GM23338 (cell line): ENCODE measurements around the gene TESK2. TPM values are rescaled to one million over a fixed set of nuclear protein-coding genes. Genes with fewer than 3 reads are reported as not detected.

Experiments used
- ATAC-seq: fragments of 200-7000 bp; cut with Tn5 transposase; 3 replicates; pipeline ENCODE4 v1.9.1; 2020
- DNase-seq: peaks from one replicate; pipeline ENCODE4 v3.0.0-alpha.2; 2015; ENCODE audit warnings: low spot score
- H2AFZ ChIP-seq: fragments of 200-600 bp; sonication (generic); 2 replicates; pipeline ENCODE4 v1.8.0; 2016; ENCODE audit warnings: antibody characterized with exemption, mild to moderate bottlenecking, moderate library complexity
- H3F3A ChIP-seq: fragments of 200-600 bp; sonication (generic); replicated peaks from 2 replicates; pipeline ENCODE4 v1.8.0; 2017; ENCODE audit warnings: antibody characterized with exemption, mixed run types, low read depth
- H3K27ac ChIP-seq: fragments of 200-600 bp; sonication (generic); 2 replicates; pipeline ENCODE4 v1.6.1; 2016; ENCODE audit warnings: low read depth
- H3K27me3 ChIP-seq: fragments of 200-600 bp; sonication (generic); 2 replicates; pipeline ENCODE4 v1.8.0; 2016; ENCODE audit warnings: mild to moderate bottlenecking, mixed run types, moderate library complexity; ENCODE audit not compliant: insufficient read depth
- H3K36me3 ChIP-seq: fragments of 200-600 bp; sonication (generic); 2 replicates; pipeline ENCODE4 v1.8.0; 2016; ENCODE audit warnings: mild to moderate bottlenecking; ENCODE audit not compliant: insufficient read depth
- H3K4me1 ChIP-seq: fragments of 200-600 bp; sonication (generic); 2 replicates; pipeline ENCODE4 v1.8.0; 2016; ENCODE audit warnings: mild to moderate bottlenecking, moderate library complexity; ENCODE audit not compliant: insufficient read depth
- H3K4me2 ChIP-seq: fragments of 200-600 bp; sonication (generic); 2 replicates; pipeline ENCODE4 v1.7.1; 2017; ENCODE audit warnings: mixed run types
- H3K4me3 ChIP-seq: fragments of 200-600 bp; sonication (generic); 2 replicates; pipeline ENCODE4 v1.6.1; 2016; ENCODE audit warnings: mixed run types
- H3K79me2 ChIP-seq: fragments of 200-600 bp; sonication (generic); replicated peaks from 2 replicates; pipeline ENCODE4 v1.8.0; 2017; ENCODE audit warnings: mild to moderate bottlenecking; ENCODE audit not compliant: insufficient read depth
- H3K9me2 ChIP-seq: fragments of 200-600 bp; sonication (generic); 2 replicates; pipeline ENCODE4 v1.8.0; 2017; ENCODE audit not compliant: insufficient read depth
- H4K20me1 ChIP-seq: fragments of 200-600 bp; sonication (generic); replicated peaks from 2 replicates; pipeline ENCODE4 v1.8.0; 2017; ENCODE audit warnings: mild to moderate bottlenecking; ENCODE audit not compliant: insufficient read depth
- H3K27ac Mint-ChIP-seq: 2 replicates; pipeline ENCODE4 v1.8.0; 2020; ENCODE audit warnings: inconsistent platforms, mild to moderate bottlenecking, moderate library complexity, mixed read lengths
- H3K27me3 Mint-ChIP-seq: 3 replicates; pipeline ENCODE4 v1.8.0; 2022; ENCODE audit warnings: low read depth, mild to moderate bottlenecking, moderate library complexity, mixed read lengths, inconsistent platforms; ENCODE audit not compliant: insufficient read depth, poor library complexity
- H3K36me3 Mint-ChIP-seq: 3 replicates; pipeline ENCODE4 v1.8.0; 2021; ENCODE audit warnings: low read depth, mild to moderate bottlenecking, inconsistent platforms, moderate library complexity, mixed read lengths
- H3K4me1 Mint-ChIP-seq: 3 replicates; pipeline ENCODE4 v1.8.0; 2020; ENCODE audit warnings: mild to moderate bottlenecking, inconsistent platforms, mixed read lengths
- H3K4me3 Mint-ChIP-seq: 3 replicates; pipeline ENCODE4 v1.8.0; 2021; ENCODE audit warnings: moderate library complexity, mild to moderate bottlenecking, inconsistent platforms, mixed read lengths
- H3K9me3 Mint-ChIP-seq: 3 replicates; pipeline ENCODE4 v1.8.0; 2020; ENCODE audit warnings: moderate library complexity, mild to moderate bottlenecking, inconsistent platforms, mixed read lengths
- CREB1 ChIP-seq: fragments of 250-450 bp; sonication (Bioruptor Pico); IDR thresholded peaks from 2 replicates; pipeline ENCODE4 v1.5.0; 2020; ENCODE audit warnings: low read depth, mild to moderate bottlenecking, moderate library complexity
- CTCF ChIP-seq, 2 experiments: fragments of 200-600 bp in 1 of 2; sonication (generic) in 1 of 2; conservative IDR thresholded peaks; 2 replicates each; pipeline versions ENCODE4 v1.5.1 to v1.6.1; 2016 to 2017; ENCODE audit warnings: antibody characterized with exemption in 2 of 2, low read depth in 2 of 2, mild to moderate bottlenecking in 2 of 2, moderate library complexity in 1 of 2
- ETS1 ChIP-seq: IDR thresholded peaks from 2 replicates; pipeline ENCODE4 v1.6.1; 2016; ENCODE audit warnings: antibody characterized with exemption
- EZH2 ChIP-seq: fragments of 200-600 bp; sonication (generic); IDR thresholded peaks from one replicate; pipeline ENCODE4 v1.8.0; 2017; ENCODE audit warnings: antibody characterized with exemption, mild to moderate bottlenecking, low read depth; ENCODE audit not compliant: unreplicated experiment
- EZH2phosphoT487 ChIP-seq: fragments of 200-600 bp; sonication (generic); IDR thresholded peaks from one replicate; pipeline ENCODE4 v1.8.1; 2018; ENCODE audit warnings: antibody characterized with exemption; ENCODE audit not compliant: unreplicated experiment
- JUNB ChIP-seq: IDR thresholded peaks from one replicate; pipeline ENCODE4 v1.6.1; 2016; ENCODE audit warnings: antibody characterized with exemption; ENCODE audit not compliant: unreplicated experiment
- NANOG ChIP-seq: IDR thresholded peaks from 2 replicates; pipeline ENCODE4 v1.6.1; 2016; ENCODE audit warnings: antibody characterized with exemption, borderline replicate concordance
- POLR2AphosphoS5 ChIP-seq: IDR thresholded peaks from 2 replicates; pipeline ENCODE4 v1.6.1; 2016; ENCODE audit warnings: antibody characterized with exemption, low read depth
- REST ChIP-seq: IDR thresholded peaks from one replicate; pipeline ENCODE4 v1.6.1; 2018; ENCODE audit warnings: antibody characterized with exemption; ENCODE audit not compliant: unreplicated experiment
- STAT1 ChIP-seq: IDR thresholded peaks from one replicate; pipeline ENCODE4 v1.6.1; 2016; ENCODE audit warnings: antibody characterized with exemption; ENCODE audit not compliant: unreplicated experiment
- ZNF114 ChIP-seq: fragments of 250-450 bp; sonication (Bioruptor Pico); IDR thresholded peaks from 2 replicates; pipeline ENCODE4 v1.5.0; 2020; ENCODE audit warnings: mild to moderate bottlenecking, moderate library complexity
- ZNF331 ChIP-seq: fragments of 250-450 bp; sonication (Bioruptor Pico); IDR thresholded peaks from 2 replicates; pipeline ENCODE4 v1.5.0; 2020; ENCODE audit warnings: low read depth, mild to moderate bottlenecking, moderate library complexity
- ZNF462 ChIP-seq: fragments of 250-450 bp; sonication (Bioruptor Pico); IDR thresholded peaks from 2 replicates; pipeline ENCODE4 v1.5.0; 2020; ENCODE audit warnings: mild to moderate bottlenecking, moderate library complexity
- polyA plus RNA-seq: library from polyadenylated mRNA; unstranded; fragments of >200 nt; fragmentation: Nextera tagmentation; extraction: Ambion mirVana; gene quantifications from 2 replicates; pipeline ENCODE4 v1.2.1, GENCODE V29; 2016
- total RNA-seq: library from RNA; depleted of rRNA; stranded (reverse); fragments of >200 nt; shearing (Covaris generic); gene quantifications from 2 replicates; pipeline ENCODE4 v1.2.3, GENCODE V29; 2014

TESK2 gene
- total and polyA plus RNA-seq, 2 experiments from 2014 or later: 5.2 to 14.0 TPM

- no peaks in the 10 kb centered on the region for H3K36me3 Mint-ChIP-seq
- H3K4me1 Mint-ChIP-seq: peaks cover 16% of the 10 kb centered on the region
- peaks cover 14% of the 10 kb centered on the region for H3K4me1 ChIP-seq
Measured at GRCh38 chr1:45458894-45459293, 32.1 kb downstream of the TESK2 start.

More at GRCh38 chr1:45458894-45459293, 32.1 kb downstream of the TESK2 start:
- Histone ChIP-seq H3K36me3 (no peaks in the 10 kb centered on the region), H4K20me1 (no peaks in the 10 kb centered on the region), H3K27ac (no peak overlapping the region), H2AFZ (no peak overlapping the region), H3K27me3 (no peaks in the 10 kb centered on the region), H3F3A (no peaks in the 10 kb centered on the region), H3K79me2 (no peaks in the 10 kb centered on the region), H3K4me3 (no peak overlapping the region), H3K9me2 (no peaks in the 10 kb centered on the region), H3K4me2 (no peak overlapping the region)
- H3K27me3 Mint-ChIP-seq: peaks cover 1% of the 10 kb centered on the region
- H3K27ac Mint-ChIP-seq: no peak overlapping the region
- no peaks in the 10 kb centered on the region for H3K9me3 Mint-ChIP-seq
- ATAC-seq (no peak), DNase-seq (no peak)
- TF ChIP-seq ZNF331 (CRISPR knock-in tag): no peak
- no peak for TF ChIP-seq ETS1
- no peak for TF ChIP-seq STAT1
- no peak for TF ChIP-seq JUNB
- TF ChIP-seq CTCF (conservative IDR thresholded peaks at IDR 0.05; ENCODE audit: low read depth in 2 of 2): no peak
- no peak for TF ChIP-seq NANOG
- TF ChIP-seq ZNF114: no peak
- no peak for TF ChIP-seq POLR2AphosphoS5
- no peak for TF ChIP-seq REST
- TF ChIP-seq EZH2phosphoT487: no peak
- TF ChIP-seq ZNF462 (CRISPR knock-in tag): no peak
- no peak for TF ChIP-seq EZH2
- TF ChIP-seq CREB1 (CRISPR knock-in tag): no peak
- H3K4me3 Mint-ChIP-seq: no peak overlapping the region
